ENCODE measurements around the gene SEC63. TPM values are rescaled to one million over a fixed set of nuclear protein-coding genes. Genes with fewer than 3 reads are reported as not detected.
A peak's percentile ranks its signal among the peaks of the same experiment; 100 is the strongest.

The SEC63 gene
- total and polyA plus RNA-seq, 4 donors, result 22.9 to 102 (median 65.9) TPM

GRCh38 chr6:107830060-107830459 lies 127.9 kb downstream of the SEC63 start:
- WGBS, 2 donors, result 87 to 88% methylated on average over 2 of the region's 2 CpGs
- TF ChIP-seq, protein P1, sequence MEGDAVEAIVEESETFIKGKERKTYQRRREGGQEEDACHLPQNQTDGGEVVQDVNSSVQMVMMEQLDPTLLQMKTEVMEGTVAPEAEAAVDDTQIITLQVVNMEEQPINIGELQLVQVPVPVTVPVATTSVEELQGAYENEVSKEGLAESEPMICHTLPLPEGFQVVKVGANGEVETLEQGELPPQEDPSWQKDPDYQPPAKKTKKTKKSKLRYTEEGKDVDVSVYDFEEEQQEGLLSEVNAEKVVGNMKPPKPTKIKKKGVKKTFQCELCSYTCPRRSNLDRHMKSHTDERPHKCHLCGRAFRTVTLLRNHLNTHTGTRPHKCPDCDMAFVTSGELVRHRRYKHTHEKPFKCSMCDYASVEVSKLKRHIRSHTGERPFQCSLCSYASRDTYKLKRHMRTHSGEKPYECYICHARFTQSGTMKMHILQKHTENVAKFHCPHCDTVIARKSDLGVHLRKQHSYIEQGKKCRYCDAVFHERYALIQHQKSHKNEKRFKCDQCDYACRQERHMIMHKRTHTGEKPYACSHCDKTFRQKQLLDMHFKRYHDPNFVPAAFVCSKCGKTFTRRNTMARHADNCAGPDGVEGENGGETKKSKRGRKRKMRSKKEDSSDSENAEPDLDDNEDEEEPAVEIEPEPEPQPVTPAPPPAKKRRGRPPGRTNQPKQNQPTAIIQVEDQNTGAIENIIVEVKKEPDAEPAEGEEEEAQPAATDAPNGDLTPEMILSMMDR (IDR thresholded peaks at IDR 0.05; ENCODE audit: control extremely low read depth, extremely low read depth), result no peak
- no peaks in the 10 kb centered on the region for H3K27me3 ChIP-seq (ENCODE audit: control insufficient read depth in 3 of 3, insufficient read depth in 3 of 3, low read length in 2 of 3)
- no peak overlapping the region for H3K27ac ChIP-seq (ENCODE audit: low read depth in 1 of 2, low read length in 1 of 2)
- no peaks in the 10 kb centered on the region for H3K36me3 ChIP-seq (ENCODE audit: control insufficient read depth in 4 of 4, insufficient read depth in 4 of 4, low read length in 4 of 4)
- no peaks in the 10 kb centered on the region for H3K4me1 ChIP-seq (ENCODE audit: control insufficient read depth in 5 of 5, insufficient read depth in 5 of 5, low read length in 5 of 5)
- no peak overlapping the region for H3K9ac ChIP-seq (ENCODE audit: insufficient read depth in 1 of 2, low read length in 2 of 2)
- no peak overlapping the region for H3K4me3 ChIP-seq
- H3K9me3 ChIP-seq (ENCODE audit: control insufficient read depth in 4 of 4, insufficient read depth in 3 of 4, low read length in 3 of 4), result no peaks in the 10 kb centered on the region
- DNase-seq (no peak), ATAC-seq (ENCODE audit: insufficient read depth, low FRiP score) (no peak)

GRCh38 chr6:107827541-107827940 lies 130.5 kb downstream of the SEC63 start:
- WGBS, 2 donors, result 85 to 86% methylated on average over 7 of the region's 7 CpGs
- no peak for DNase-seq

DNA sequence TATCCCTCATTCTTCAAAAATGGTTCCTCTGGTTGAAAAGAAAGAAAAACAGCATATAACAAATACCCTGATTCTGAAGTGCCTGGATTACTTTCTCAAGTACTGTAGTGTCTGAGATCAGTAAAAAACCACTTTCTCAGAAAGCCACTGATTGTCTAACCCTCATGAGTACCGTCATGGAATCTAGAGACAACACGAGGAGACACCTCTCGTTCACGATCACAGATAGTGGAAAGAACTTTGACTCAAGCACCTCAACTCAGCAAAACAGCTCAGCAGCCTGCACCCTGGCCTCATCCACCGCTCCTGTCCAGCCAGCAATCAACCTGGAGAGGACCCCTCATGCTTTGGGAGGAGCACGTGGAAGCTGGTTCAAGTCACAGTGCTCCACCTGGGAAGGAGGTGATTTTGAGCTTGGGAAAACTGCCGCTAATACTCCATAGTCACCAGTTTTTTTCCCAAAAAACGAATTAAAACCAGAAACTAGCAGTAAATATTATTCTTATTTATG lies 134.9 kb downstream of the SEC63 start:
- H3K27ac ChIP-seq (ENCODE audit: low read depth in 1 of 2, low read length in 1 of 2), result peak overlapping the region in 1 of 2 donors; percentile 18
- no peaks in the 10 kb centered on the region for H3K27me3 ChIP-seq (ENCODE audit: control insufficient read depth in 3 of 3, insufficient read depth in 3 of 3, low read length in 2 of 3)
- no peak overlapping the region for H3K4me3 ChIP-seq
- TF ChIP-seq, protein P1 (IDR thresholded peaks at IDR 0.05; ENCODE audit: control extremely low read depth, extremely low read depth), result no peak
- DNase-seq, result no peak
- peaks cover 0 to 21% (median 2%) of the 10 kb centered on the region in 5 donors for H3K4me1 ChIP-seq (ENCODE audit: control insufficient read depth in 5 of 5, insufficient read depth in 5 of 5, low read length in 5 of 5)
- H3K9ac ChIP-seq (ENCODE audit: insufficient read depth in 1 of 2, low read length in 2 of 2), result no peak overlapping the region
- 50 to 55% methylated on average over 8 of the region's 8 CpGs for WGBS, 2 donors
- H3K9me3 ChIP-seq (ENCODE audit: control insufficient read depth in 4 of 4, insufficient read depth in 3 of 4, low read length in 3 of 4), result no peaks in the 10 kb centered on the region
- no peak for ATAC-seq (ENCODE audit: insufficient read depth, low FRiP score)
- H3K36me3 ChIP-seq (ENCODE audit: control insufficient read depth in 4 of 4, insufficient read depth in 4 of 4, low read length in 4 of 4), result no peaks in the 10 kb centered on the region

More at GRCh38 chr6:107827541-107827940, 130.5 kb downstream of the SEC63 start:
- Histone ChIP-seq H3K36me3 (ENCODE audit: control insufficient read depth in 4 of 4, insufficient read depth in 4 of 4, low read length in 4 of 4) (no peaks in the 10 kb centered on the region), H3K9ac (ENCODE audit: insufficient read depth in 1 of 2, low read length in 2 of 2) (no peak overlapping the region), H3K4me1 (ENCODE audit: control insufficient read depth in 5 of 5, insufficient read depth in 5 of 5, low read length in 5 of 5) (peaks cover 0 to 3% (median 0%) of the 10 kb centered on the region in 5 donors), H3K4me3 (no peak overlapping the region), H3K27ac (ENCODE audit: low read depth in 1 of 2, low read length in 1 of 2) (no peak overlapping the region), H3K9me3 (ENCODE audit: control insufficient read depth in 4 of 4, insufficient read depth in 3 of 4, low read length in 3 of 4) (no peaks in the 10 kb centered on the region), H3K27me3 (ENCODE audit: control insufficient read depth in 3 of 3, insufficient read depth in 3 of 3, low read length in 2 of 3) (no peaks in the 10 kb centered on the region)
- no peak for ATAC-seq (ENCODE audit: insufficient read depth, low FRiP score)
- TF ChIP-seq, protein P1 (IDR thresholded peaks at IDR 0.05; ENCODE audit: control extremely low read depth, extremely low read depth), result no peak

All from lung (tissue), 12 donors.